LNCaP clone FGC (cell line): ENCODE data around the gene LAMA4.

ENCODE experiments used
- DNase-seq: peaks from one replicate; pipeline ENCODE4 v3.0.0-alpha.2; 2011; ENCODE audit warnings: low read depth
- H3K4me3 ChIP-seq: 2 replicates; pipeline ENCODE4 v1.5.1; 2011; ENCODE audit warnings: mild to moderate bottlenecking, low read depth, low read length, control low read depth
- CTCF ChIP-seq: IDR thresholded peaks from 2 replicates; pipeline ENCODE4 v1.5.1; 2012; ENCODE audit warnings: mild to moderate bottlenecking; ENCODE audit not compliant: control insufficient read depth, insufficient read depth; ENCODE audit errors: extremely low read depth

The LAMA4 gene

GRCh38 chr6:112190164-112190563 is 64.2 kb downstream of the LAMA4 start:
- no peak for DNase-seq
- no peak for TF ChIP-seq CTCF
- H3K4me3 ChIP-seq, result no peak overlapping the region

- no peak overlapping the region for H3K4me3 ChIP-seq
- DNase-seq, result no peak
- TF ChIP-seq CTCF, result no peak
Measured at GRCh38 chr6:112189494-112189893, 64.9 kb downstream of the LAMA4 start.

GRCh38 chr6:112188906-112189305 is 65.5 kb downstream of the LAMA4 start:
- TF ChIP-seq CTCF, result no peak
- no peak for DNase-seq
- H3K4me3 ChIP-seq, result no peak overlapping the region

- no peak for TF ChIP-seq CTCF
- no peak for DNase-seq
Measured at GRCh38 chr6:112187736-112188135, 66.6 kb downstream of the LAMA4 start.

GRCh38 chr6:112184951-112185350 is 69.4 kb downstream of the LAMA4 start:
- DNase-seq, result no peak
- no peak for TF ChIP-seq CTCF
- no peak overlapping the region for H3K4me3 ChIP-seq

More at GRCh38 chr6:112187736-112188135, 66.6 kb downstream of the LAMA4 start:
- no peak overlapping the region for H3K4me3 ChIP-seq

- no peak for DNase-seq
Measured at GRCh38 chr6:112183271-112183671, 71.1 kb downstream of the LAMA4 start.

More at GRCh38 chr6:112183271-112183671, 71.1 kb downstream of the LAMA4 start:
- H3K4me3 ChIP-seq, result no peak overlapping the region
- TF ChIP-seq CTCF, result no peak
